ENCODE measurements around the gene TSTD1.
A peak's percentile ranks its signal among the peaks of the same experiment; 100 is the strongest.
"Not testable (repeated sequence)": the region's sequence is repeated elsewhere in the genome, so short reads cannot be mapped to it uniquely, and the experiment has no call there.

The TSTD1 gene

GRCh38 chr1:161068306-161069234, 29.8 kb upstream of the TSTD1 start:
- no peak for DNase-seq

GRCh38 chr1:161066694-161067093, 27.9 kb upstream of the TSTD1 start:
- no peak for DNase-seq

GRCh38 chr1:161065681-161066080, 26.9 kb upstream of the TSTD1 start:
- not testable (repeated sequence) for DNase-seq

- DNase-seq, result not testable (repeated sequence)
Observed at GRCh38 chr1:161063936-161064335, 25.2 kb upstream of the TSTD1 start.

GRCh38 chr1:161061419-161061818, 22.7 kb upstream of the TSTD1 start:
- no peak for DNase-seq

GRCh38 chr1:161059293-161059692, 20.5 kb upstream of the TSTD1 start:
- no peak for DNase-seq

- no peak for DNase-seq
Observed at GRCh38 chr1:161054805-161055204, 16.0 kb upstream of the TSTD1 start.

GRCh38 chr1:161054232-161054631, 15.5 kb upstream of the TSTD1 start:
- no peak for DNase-seq

GRCh38 chr1:161052899-161053298, 14.1 kb upstream of the TSTD1 start:
- no peak for DNase-seq

GRCh38 chr1:161051219-161051618, 12.5 kb upstream of the TSTD1 start:
- DNase-seq, result no peak

- DNase-seq, result no peak
Observed at GRCh38 chr1:161048949-161049722, 10.4 kb upstream of the TSTD1 start.

GRCh38 chr1:161047436-161048420, 9.0 kb upstream of the TSTD1 start:
- DNase-seq, result no peak

GRCh38 chr1:161046605-161047228, 8.0 kb upstream of the TSTD1 start:
- no peak for DNase-seq

- peak; percentile 88 for DNase-seq
Observed at GRCh38 chr1:161045736-161046604, 7.2 kb upstream of the TSTD1 start, which contains the start of gene USF1. Gene USF1, minus strand, starts transcription at chr1:161045977. Its CDS starts 2,702 bp downstream, at chr1:161043275.

GRCh38 chr1:161044908-161045735, 6.4 kb upstream of the TSTD1 start:
- peak; percentile 66 for DNase-seq

- no peak for DNase-seq
Observed at GRCh38 chr1:161044535-161044907, 5.8 kb upstream of the TSTD1 start.

GRCh38 chr1:161039546-161039945, 782 bp upstream of the TSTD1 start:
- DNase-seq, result no peak

- DNase-seq, result no peak
Observed at GRCh38 chr1:161039154-161039545, 386 bp upstream of the TSTD1 start.

GRCh38 chr1:161037661-161038522, 872 bp downstream of the TSTD1 start:
- DNase-seq, result no peak
